Measurements from ENCODE around the gene BICD2.

DNA sequence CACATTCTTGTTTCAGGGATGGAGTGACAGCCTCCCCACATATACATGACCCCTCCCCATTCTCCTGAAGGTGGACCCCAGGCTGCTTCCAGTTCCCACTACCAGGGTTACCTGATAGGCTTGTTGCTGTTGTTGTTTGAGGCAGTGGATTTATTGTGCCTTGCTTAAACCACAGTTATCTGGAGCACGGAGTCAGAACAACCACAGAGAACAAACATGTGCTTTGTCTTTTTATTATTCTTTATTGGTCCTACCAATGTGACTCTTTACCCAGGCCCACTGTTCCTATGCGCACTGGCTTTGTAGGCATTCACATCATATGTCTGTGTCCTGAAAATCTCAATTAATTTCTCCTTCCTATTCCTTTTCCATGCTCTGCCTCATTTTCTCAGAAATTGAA is 53.5 kb downstream of the BICD2 start:
- TF ChIP-seq, protein P1, sequence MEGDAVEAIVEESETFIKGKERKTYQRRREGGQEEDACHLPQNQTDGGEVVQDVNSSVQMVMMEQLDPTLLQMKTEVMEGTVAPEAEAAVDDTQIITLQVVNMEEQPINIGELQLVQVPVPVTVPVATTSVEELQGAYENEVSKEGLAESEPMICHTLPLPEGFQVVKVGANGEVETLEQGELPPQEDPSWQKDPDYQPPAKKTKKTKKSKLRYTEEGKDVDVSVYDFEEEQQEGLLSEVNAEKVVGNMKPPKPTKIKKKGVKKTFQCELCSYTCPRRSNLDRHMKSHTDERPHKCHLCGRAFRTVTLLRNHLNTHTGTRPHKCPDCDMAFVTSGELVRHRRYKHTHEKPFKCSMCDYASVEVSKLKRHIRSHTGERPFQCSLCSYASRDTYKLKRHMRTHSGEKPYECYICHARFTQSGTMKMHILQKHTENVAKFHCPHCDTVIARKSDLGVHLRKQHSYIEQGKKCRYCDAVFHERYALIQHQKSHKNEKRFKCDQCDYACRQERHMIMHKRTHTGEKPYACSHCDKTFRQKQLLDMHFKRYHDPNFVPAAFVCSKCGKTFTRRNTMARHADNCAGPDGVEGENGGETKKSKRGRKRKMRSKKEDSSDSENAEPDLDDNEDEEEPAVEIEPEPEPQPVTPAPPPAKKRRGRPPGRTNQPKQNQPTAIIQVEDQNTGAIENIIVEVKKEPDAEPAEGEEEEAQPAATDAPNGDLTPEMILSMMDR (IDR thresholded peaks at IDR 0.05; ENCODE audit: low read depth, low read length, missing input control), result no peak
- no peak for TF ChIP-seq TAF1 (conservative IDR thresholded peaks at IDR 0.05)
- TF ChIP-seq, protein P2, sequence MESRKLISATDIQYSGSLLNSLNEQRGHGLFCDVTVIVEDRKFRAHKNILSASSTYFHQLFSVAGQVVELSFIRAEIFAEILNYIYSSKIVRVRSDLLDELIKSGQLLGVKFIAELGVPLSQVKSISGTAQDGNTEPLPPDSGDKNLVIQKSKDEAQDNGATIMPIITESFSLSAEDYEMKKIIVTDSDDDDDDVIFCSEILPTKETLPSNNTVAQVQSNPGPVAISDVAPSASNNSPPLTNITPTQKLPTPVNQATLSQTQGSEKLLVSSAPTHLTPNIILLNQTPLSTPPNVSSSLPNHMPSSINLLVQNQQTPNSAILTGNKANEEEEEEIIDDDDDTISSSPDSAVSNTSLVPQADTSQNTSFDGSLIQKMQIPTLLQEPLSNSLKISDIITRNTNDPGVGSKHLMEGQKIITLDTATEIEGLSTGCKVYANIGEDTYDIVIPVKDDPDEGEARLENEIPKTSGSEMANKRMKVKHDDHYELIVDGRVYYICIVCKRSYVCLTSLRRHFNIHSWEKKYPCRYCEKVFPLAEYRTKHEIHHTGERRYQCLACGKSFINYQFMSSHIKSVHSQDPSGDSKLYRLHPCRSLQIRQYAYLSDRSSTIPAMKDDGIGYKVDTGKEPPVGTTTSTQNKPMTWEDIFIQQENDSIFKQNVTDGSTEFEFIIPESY (IDR thresholded peaks at IDR 0.05), result no peak
- no peak for TF ChIP-seq JUND (IDR thresholded peaks at IDR 0.05)
- TF ChIP-seq YY1 (IDR thresholded peaks at IDR 0.05), result no peak
